GM12878 (cell line): Measurements from ENCODE around the gene BCKDHA. TPM values are rescaled to one million over a fixed set of nuclear protein-coding genes. Genes with fewer than 3 reads are reported as not detected.

ENCODE experiments used
- ATAC-seq: fragments of 200-7000 bp; cut with Tn5 transposase; 3 replicates; pipeline ENCODE4 v1.9.1; 2020; ENCODE audit warnings: mild to moderate bottlenecking, moderate library complexity
- BruUV-seq: library from RNA; stranded (reverse); fragments of 400-500 nt; replicated peaks from 2 replicates; lab custom pipeline; 2021; lab: Mats Ljungman, UMichigan
- CTCF ChIA-PET: fragments of 300-600 bp; sonication (Branson Sonifier 250); formaldehyde crosslinking; extraction: SDS; loops from one replicate; lab custom pipeline; 2021; ENCODE audit warnings: inconsistent platforms; lab: Yijun Ruan, JAX
- POLR2A ChIA-PET: fragments of 350-600 bp; formaldehyde crosslinking; extraction: SDS; loops from one replicate; lab custom pipeline; 2021; ENCODE audit warnings: inconsistent platforms; lab: Charles Lee
- RAD21 ChIA-PET: fragments of 300-600 bp; sonication (Branson Sonifier 250); formaldehyde crosslinking; loops from one replicate; lab custom pipeline; 2023; ENCODE audit warnings: antibody characterized with exemption; ENCODE audit not compliant: unreplicated experiment; lab: Charles Lee
- SMC1A ChIA-PET: fragments of 300-600 bp; sonication (Branson Sonifier 250); formaldehyde crosslinking; loops from one replicate; lab custom pipeline; 2023; ENCODE audit not compliant: unreplicated experiment, uncharacterized antibody; lab: Charles Lee
- DNase-seq: peaks from one replicate; pipeline ENCODE4 v3.0.0-alpha.2; 2011; ENCODE audit warnings: low read depth, low spot score
- FAIRE-seq: peaks from 3 replicates; lab custom pipeline; 2011; peaks lifted over from hg19 to GRCh38; lab: Jason Lieb, UNC
- H2AFZ ChIP-seq: 2 replicates; pipeline ENCODE4 v1.6.0; 2011; ENCODE audit warnings: low read depth, low read length, control low read depth; ENCODE audit not compliant: control insufficient read depth
- H3K27ac ChIP-seq: 2 replicates; pipeline ENCODE4 v1.5.1; 2011; ENCODE audit warnings: control low read depth; ENCODE audit not compliant: control insufficient read depth, insufficient read depth
- H3K27me3 ChIP-seq, 2 experiments: replicated peaks in 1 of 2; 2 replicates each; pipeline versions ENCODE4 v1.6.0 to v1.6.1; 2011; ENCODE audit warnings: low read length in 1 of 2; ENCODE audit not compliant: control insufficient read depth in 2 of 2, insufficient read depth in 2 of 2
- H3K36me3 ChIP-seq, 2 experiments: 2 replicates each; pipeline ENCODE4 v1.5.1; 2011; ENCODE audit warnings: low read length in 1 of 2; ENCODE audit not compliant: control insufficient read depth in 2 of 2, insufficient read depth in 2 of 2
- H3K4me1 ChIP-seq: 2 replicates; pipeline ENCODE4 v1.6.1; 2011; ENCODE audit warnings: mild to moderate bottlenecking, low read length, moderate library complexity, mixed read lengths; ENCODE audit not compliant: control insufficient read depth, insufficient read depth
- H3K4me2 ChIP-seq: 2 replicates; pipeline ENCODE4 v1.6.0; 2011; ENCODE audit warnings: control low read depth; ENCODE audit not compliant: control insufficient read depth, insufficient read depth
- H3K4me3 ChIP-seq: fragments of 200-600 bp; sonication (generic); 2 replicates; pipeline ENCODE4 v1.5.1; 2016
- H3K79me2 ChIP-seq: 2 replicates; pipeline ENCODE4 v1.6.0; 2011; ENCODE audit warnings: low read length; ENCODE audit not compliant: control insufficient read depth, insufficient read depth
- H3K9ac ChIP-seq: 2 replicates; pipeline ENCODE4 v1.8.0; 2011; ENCODE audit warnings: low read length, control low read depth, mixed read lengths; ENCODE audit not compliant: control insufficient read depth, insufficient read depth
- H3K9me3 ChIP-seq: replicated peaks from 3 replicates; pipeline ENCODE4 v1.5.1; 2011; ENCODE audit warnings: mild to moderate bottlenecking, low read length; ENCODE audit not compliant: control insufficient read depth, insufficient read depth
- H4K20me1 ChIP-seq: 2 replicates; pipeline ENCODE4 v1.6.0; 2011; ENCODE audit not compliant: control insufficient read depth, insufficient read depth
- DPF2 ChIP-seq: fragments of 450-650 bp; IDR thresholded peaks from 2 replicates; pipeline ENCODE4 v1.6.1; 2017; ENCODE audit warnings: mild to moderate bottlenecking
- FOS ChIP-seq: IDR thresholded peaks from 3 replicates; pipeline ENCODE4 v1.6.1; 2011; ENCODE audit warnings: borderline replicate concordance; ENCODE audit not compliant: insufficient read length; ENCODE audit errors: extremely low read depth
- HDGF ChIP-seq: fragments of 450-650 bp; IDR thresholded peaks from 2 replicates; pipeline ENCODE4 v1.6.1; 2016; ENCODE audit warnings: antibody characterized with exemption
- IRF4 ChIP-seq: IDR thresholded peaks from 2 replicates; pipeline ENCODE4 v1.6.1; 2011; ENCODE audit warnings: low read depth, low read length
- NFYA ChIP-seq: IDR thresholded peaks from 2 replicates; pipeline ENCODE4 v1.6.1; 2011; ENCODE audit warnings: low read depth, mild to moderate bottlenecking, low read length, improper control_type of control experiment, borderline replicate concordance
- NR2C1 ChIP-seq: fragments of 450-650 bp; IDR thresholded peaks from 2 replicates; pipeline ENCODE4 v1.6.1; 2017; ENCODE audit warnings: antibody characterized with exemption, mild to moderate bottlenecking, moderate library complexity
- PAX8 ChIP-seq: fragments of 450-650 bp; IDR thresholded peaks from 2 replicates; pipeline ENCODE4 v1.6.1; 2017; ENCODE audit warnings: mild to moderate bottlenecking, moderate library complexity
- SMARCA5 ChIP-seq: fragments of 450-650 bp; IDR thresholded peaks from 2 replicates; pipeline ENCODE4 v1.6.1; 2017; ENCODE audit warnings: mild to moderate bottlenecking
- SUPT20H ChIP-seq: IDR thresholded peaks from 2 replicates; pipeline ENCODE4 v1.6.1; 2011; ENCODE audit warnings: low read depth, mild to moderate bottlenecking, low read length, moderate library complexity, borderline replicate concordance; ENCODE audit not compliant: control insufficient read depth
- YBX1 ChIP-seq: fragments of 450-650 bp; IDR thresholded peaks from 2 replicates; pipeline ENCODE4 v1.6.1; 2016; ENCODE audit warnings: antibody characterized with exemption
- ZNF274 ChIP-seq: IDR thresholded peaks from one replicate; pipeline ENCODE4 v1.8.0; 2011; ENCODE audit not compliant: insufficient read length, insufficient read depth
- WGBS: methylation state at CpG from one replicate; pipeline ENCODE4 v1.1.6; 2016; ENCODE audit warnings: low lambda C conversion rate; ENCODE audit not compliant: insufficient replicate concordance, insufficient coverage; ENCODE audit errors: missing lambda C conversion rate; 5-methylcytosine and 5-hydroxymethylcytosine counted together
- in situ Hi-C: fragments of 300-500 bp; cut with MboI; formaldehyde crosslinking; loops from 9 replicates; pipeline ENCODE4 v1.14.3; 2018; ENCODE audit warnings: mixed read lengths
- intact Hi-C: fragments of 100-400 bp; cut with micrococcal nuclease; formaldehyde crosslinking; loops from one replicate; pipeline ENCODE4 v1.14.2; 2022; ENCODE audit not compliant: unreplicated experiment
- polyA plus RNA-seq, 11 experiments: library from polyadenylated mRNA; depleted of rRNA in 4 of 11; unstranded in 6 of 11; stranded (reverse) in 5 of 11; fragments of >200 nt; fragmentation: Nextera tagmentation in 4 of 11; fragmentation: Illumina TruSeq in 1 of 11; extraction: Ambion mirVana in 4 of 11; extraction: Trizol in 1 of 11; gene quantifications; 1 replicate in 1 of 11; 2 replicates in 10 of 11; pipeline versions ENCODE4 v1.2.1 to v1.2.3, GENCODE V29; 2011 to 2016; ENCODE audit warnings: inconsistent platforms in 2 of 11, missing spikeins in 2 of 11, low read depth in 1 of 11
- total RNA-seq, 4 experiments: library from RNA; depleted of rRNA in 3 of 4; stranded (reverse); fragments of >200 nt in 3 of 4; fragmentation: Illumina TruSeq in 1 of 4; extraction: Trizol in 1 of 4; gene quantifications; 2 replicates each; pipeline versions ENCODE4 v1.2.1 to v1.2.3, GENCODE V29; 2013 to 2021
- TF ChIP-seq, protein P1 (sequence below): IDR thresholded peaks from 2 replicates; pipeline ENCODE4 v1.6.1; 2011; ENCODE audit warnings: borderline replicate concordance, low read depth, mild to moderate bottlenecking, moderate library complexity, mixed read lengths, low read length; ENCODE audit not compliant: insufficient read depth; ENCODE audit errors: extremely low read length
- TF ChIP-seq, protein P2 (sequence below): fragments of 450-650 bp; IDR thresholded peaks from 2 replicates; pipeline ENCODE4 v1.6.1; 2017; ENCODE audit warnings: borderline replicate concordance
- TF ChIP-seq, protein P3 (sequence below): fragments of 450-650 bp; formaldehyde crosslinking; IDR thresholded peaks from 2 replicates; pipeline ENCODE4 v1.4.0; 2022; ENCODE audit warnings: mild to moderate bottlenecking, moderate library complexity
- TF ChIP-seq, protein P4 (sequence below): IDR thresholded peaks from 2 replicates; pipeline ENCODE4 v1.6.1; 2011; ENCODE audit warnings: low read depth, low read length, improper control_type of control experiment, borderline replicate concordance

BCKDHA gene
- total and polyA plus RNA-seq, 10 of the 15 experiments (the other 5 are each of a cell fraction or from before 2014, with no cell fraction given), result 9.9 to 107 (median 46.4) TPM

DNA sequence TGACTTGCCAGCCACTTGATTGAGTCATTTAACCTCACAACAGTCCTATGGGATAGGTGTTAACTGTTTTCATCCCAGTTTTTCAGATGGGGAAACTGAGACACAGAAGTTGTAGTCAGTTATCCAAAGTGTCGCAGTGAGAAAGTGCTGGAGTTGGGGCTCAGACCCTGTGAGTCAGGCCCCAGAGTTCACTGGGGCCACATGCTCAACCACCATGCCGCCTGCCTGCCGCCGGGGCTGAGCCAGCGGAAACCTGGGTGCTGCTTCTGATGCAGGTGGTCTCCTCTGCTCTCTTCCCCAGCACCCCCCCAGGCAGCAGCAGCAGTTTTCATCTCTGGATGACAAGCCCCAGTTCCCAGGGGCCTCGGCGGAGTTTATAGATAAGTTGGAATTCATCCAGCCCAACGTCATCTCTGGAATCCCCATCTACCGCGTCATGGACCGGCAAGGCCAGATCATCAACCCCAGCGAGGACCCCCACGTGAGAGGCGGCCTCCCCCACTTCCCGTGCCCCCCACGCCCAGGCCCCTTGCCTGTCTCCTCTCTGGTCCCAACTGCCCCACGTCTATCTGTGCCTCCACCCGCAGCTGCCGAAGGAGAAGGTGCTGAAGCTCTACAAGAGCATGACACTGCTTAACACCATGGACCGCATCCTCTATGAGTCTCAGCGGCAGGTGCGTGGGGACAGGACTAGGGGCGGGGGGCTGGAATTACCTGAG is 12.9 kb downstream of the BCKDHA start:
- H3K9ac ChIP-seq, result peak overlapping the region; percentile 38; the same call in 1 of the 2 replicates
- WGBS, result 98% methylated on average over 15 of the region's 23 CpGs
- H3K27ac ChIP-seq, result peak overlapping the region; percentile 85
- no peak overlapping the region for H2AFZ ChIP-seq
- ChIA-PET RAD21 (interaction anchor here (0.6 to 0.7 kb wide), 2 partner anchors 16 to 826 kb away, joined by 3 read pairs; no protein-coding TSS in a partner anchor), SMC1A (interaction anchor here (0.8 to 1.2 kb wide), 2 partner anchors 28 to 32 kb away, joined by 4 read pairs; no protein-coding TSS in a partner anchor), CTCF (interaction anchor here (0.6 to 1.6 kb wide), 4 partner anchors 22 to 102 kb away, joined by 3 to 5 read pairs (median 4); partner anchors contain the start of gene DMAC2), POLR2A (no interaction called here)
- peaks cover 5% of the 10 kb centered on the region for H3K79me2 ChIP-seq
- H3K4me1 ChIP-seq, result peaks cover 18% of the 10 kb centered on the region
- ATAC-seq (no peak), DNase-seq (no peak), FAIRE-seq (no peak)
- H4K20me1 ChIP-seq, result no peaks in the 10 kb centered on the region
- intact Hi-C loops (no loop called here), in situ Hi-C loops (no loop called here)
- peak overlapping the region; percentile 57; the same call in 1 of the 2 replicates for H3K4me2 ChIP-seq
- peaks cover 0 to 3% of the 10 kb centered on the region in 2 experiments; a peak in 3 of 4 replicates for H3K36me3 ChIP-seq
- no peaks in the 10 kb centered on the region for H3K9me3 ChIP-seq
- no TSS peak for BruUV-seq
- H3K4me3 ChIP-seq, result no peak overlapping the region
- no peaks in the 10 kb centered on the region for H3K27me3 ChIP-seq
- TF ChIP-seq, protein P1, sequence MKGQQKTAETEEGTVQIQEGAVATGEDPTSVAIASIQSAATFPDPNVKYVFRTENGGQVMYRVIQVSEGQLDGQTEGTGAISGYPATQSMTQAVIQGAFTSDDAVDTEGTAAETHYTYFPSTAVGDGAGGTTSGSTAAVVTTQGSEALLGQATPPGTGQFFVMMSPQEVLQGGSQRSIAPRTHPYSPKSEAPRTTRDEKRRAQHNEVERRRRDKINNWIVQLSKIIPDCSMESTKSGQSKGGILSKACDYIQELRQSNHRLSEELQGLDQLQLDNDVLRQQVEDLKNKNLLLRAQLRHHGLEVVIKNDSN, result no peak
- TF ChIP-seq NR2C1, result no peak
- no peak for TF ChIP-seq NFYA
- no peak for TF ChIP-seq HDGF
- no peak for TF ChIP-seq ZNF274
- TF ChIP-seq, protein P2, sequence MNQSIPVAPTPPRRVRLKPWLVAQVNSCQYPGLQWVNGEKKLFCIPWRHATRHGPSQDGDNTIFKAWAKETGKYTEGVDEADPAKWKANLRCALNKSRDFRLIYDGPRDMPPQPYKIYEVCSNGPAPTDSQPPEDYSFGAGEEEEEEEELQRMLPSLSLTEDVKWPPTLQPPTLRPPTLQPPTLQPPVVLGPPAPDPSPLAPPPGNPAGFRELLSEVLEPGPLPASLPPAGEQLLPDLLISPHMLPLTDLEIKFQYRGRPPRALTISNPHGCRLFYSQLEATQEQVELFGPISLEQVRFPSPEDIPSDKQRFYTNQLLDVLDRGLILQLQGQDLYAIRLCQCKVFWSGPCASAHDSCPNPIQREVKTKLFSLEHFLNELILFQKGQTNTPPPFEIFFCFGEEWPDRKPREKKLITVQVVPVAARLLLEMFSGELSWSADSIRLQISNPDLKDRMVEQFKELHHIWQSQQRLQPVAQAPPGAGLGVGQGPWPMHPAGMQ, result no peak
- no peak for TF ChIP-seq PAX8
- TF ChIP-seq IRF4, result no peak
- TF ChIP-seq, protein P3, sequence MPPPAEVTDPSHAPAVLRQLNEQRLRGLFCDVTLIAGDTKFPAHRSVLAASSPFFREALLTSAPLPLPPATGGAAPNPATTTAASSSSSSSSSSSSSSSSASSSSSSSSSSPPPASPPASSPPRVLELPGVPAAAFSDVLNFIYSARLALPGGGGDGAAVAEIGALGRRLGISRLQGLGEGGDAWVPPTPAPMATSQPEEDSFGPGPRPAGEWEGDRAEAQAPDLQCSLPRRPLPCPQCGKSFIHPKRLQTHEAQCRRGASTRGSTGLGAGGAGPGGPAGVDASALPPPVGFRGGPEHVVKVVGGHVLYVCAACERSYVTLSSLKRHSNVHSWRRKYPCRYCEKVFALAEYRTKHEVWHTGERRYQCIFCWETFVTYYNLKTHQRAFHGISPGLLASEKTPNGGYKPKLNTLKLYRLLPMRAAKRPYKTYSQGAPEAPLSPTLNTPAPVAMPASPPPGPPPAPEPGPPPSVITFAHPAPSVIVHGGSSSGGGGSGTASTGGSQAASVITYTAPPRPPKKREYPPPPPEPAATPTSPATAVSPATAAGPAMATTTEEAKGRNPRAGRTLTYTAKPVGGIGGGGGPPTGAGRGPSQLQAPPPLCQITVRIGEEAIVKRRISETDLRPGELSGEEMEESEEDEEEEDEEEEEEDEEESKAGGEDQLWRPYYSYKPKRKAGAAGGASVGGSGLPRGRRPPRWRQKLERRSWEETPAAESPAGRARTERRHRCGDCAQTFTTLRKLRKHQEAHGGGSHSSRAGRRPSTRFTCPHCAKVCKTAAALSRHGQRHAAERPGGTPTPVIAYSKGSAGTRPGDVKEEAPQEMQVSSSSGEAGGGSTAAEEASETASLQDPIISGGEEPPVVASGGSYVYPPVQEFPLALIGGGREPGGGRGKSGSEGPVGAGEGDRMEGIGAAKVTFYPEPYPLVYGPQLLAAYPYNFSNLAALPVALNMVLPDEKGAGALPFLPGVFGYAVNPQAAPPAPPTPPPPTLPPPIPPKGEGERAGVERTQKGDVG, result no peak
- TF ChIP-seq, protein P4, sequence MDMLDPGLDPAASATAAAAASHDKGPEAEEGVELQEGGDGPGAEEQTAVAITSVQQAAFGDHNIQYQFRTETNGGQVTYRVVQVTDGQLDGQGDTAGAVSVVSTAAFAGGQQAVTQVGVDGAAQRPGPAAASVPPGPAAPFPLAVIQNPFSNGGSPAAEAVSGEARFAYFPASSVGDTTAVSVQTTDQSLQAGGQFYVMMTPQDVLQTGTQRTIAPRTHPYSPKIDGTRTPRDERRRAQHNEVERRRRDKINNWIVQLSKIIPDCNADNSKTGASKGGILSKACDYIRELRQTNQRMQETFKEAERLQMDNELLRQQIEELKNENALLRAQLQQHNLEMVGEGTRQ, result no peak
- TF ChIP-seq FOS, result no peak
- no peak for TF ChIP-seq SMARCA5
- TF ChIP-seq YBX1, result no peak
- TF ChIP-seq DPF2, result no peak
- TF ChIP-seq SUPT20H, result no peak
